GM12875 (cell line): ENCODE data around the gene ACER1.
"Not testable (repeated sequence)": the region's sequence is repeated elsewhere in the genome, so short reads cannot be mapped to it uniquely, and the experiment has no call there.

Experiments used
- H3K4me3 ChIP-seq: one replicate; pipeline ENCODE4 v1.5.1; 2011; ENCODE audit warnings: low read depth, low read length, control low read depth
- CTCF ChIP-seq: IDR thresholded peaks from 2 replicates; pipeline ENCODE4 v1.5.1; 2011; ENCODE audit warnings: low read depth, mild to moderate bottlenecking, control low read depth, inconsistent platforms, low read length, moderate library complexity, borderline replicate concordance; ENCODE audit not compliant: insufficient read depth

ACER1 gene

DNA sequence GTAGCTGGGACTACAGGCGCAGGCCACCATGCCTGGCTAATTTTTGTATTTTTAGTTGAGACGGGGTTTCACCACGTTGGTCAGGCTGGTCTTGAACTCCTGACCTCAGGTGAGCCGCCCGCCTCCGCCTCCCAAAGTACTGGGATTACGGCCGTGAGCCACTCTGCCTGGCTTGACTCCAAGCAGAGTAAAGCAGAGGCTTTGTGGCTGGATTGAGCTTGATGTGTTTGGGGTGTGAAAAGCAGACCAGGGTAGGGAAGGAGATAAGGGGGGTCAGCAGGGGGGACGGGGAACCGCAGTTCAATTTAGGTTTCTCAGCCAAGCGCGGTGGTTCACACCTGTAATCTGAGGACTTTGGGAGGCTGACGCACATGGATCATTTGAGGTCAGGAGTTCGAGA lies 23.8 kb upstream of the ACER1 start:
- TF ChIP-seq CTCF = no peak
- no peak overlapping the region for H3K4me3 ChIP-seq

GRCh38 chr19:6355321-6356040 lies 22.1 kb upstream of the ACER1 start:
- not testable (repeated sequence) for H3K4me3 ChIP-seq

- peak; percentile 19; the same call in 1 of the 2 replicates for TF ChIP-seq CTCF
- H3K4me3 ChIP-seq = no peak overlapping the region
These were observed 20.8 kb upstream of the ACER1 start for GRCh38 chr19:6354098-6354674.

DNA sequence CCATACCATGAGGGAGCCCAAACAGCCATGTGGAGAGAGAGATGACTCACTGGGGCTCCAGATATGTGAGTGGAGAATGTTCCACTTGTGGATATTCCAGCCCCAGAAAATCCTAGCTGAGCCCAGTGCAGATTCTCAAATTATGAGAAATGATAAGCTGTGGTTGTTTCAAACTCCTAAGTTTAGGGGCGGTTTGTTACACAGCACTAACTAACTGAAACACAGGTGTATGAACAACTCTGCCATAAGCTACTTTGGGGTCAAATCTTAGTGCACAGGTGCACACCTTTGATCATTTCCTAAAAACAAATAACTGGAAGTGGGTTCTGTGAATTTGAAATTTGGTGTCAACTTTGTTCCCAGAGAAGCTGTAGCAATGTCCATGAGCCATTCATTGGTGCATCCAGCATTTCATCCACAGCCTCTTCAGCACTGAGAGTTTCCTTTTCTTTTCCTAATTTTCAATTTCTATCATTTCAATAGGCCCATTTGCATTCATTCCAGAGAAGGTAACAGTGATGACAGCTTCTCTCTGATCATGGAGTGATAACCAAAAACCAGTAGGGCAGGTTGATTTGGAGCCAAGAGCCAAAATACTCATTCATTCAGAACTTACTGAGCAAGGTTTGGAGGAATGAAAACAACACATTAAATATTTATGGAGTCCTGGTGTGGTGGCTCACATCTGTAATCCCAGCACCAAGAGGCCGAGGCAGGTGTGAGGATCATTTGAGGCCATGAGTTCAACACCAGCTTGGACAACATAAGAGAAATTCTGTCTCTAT lies 19.2 kb upstream of the ACER1 start:
- TF ChIP-seq CTCF = no peak
- no peak overlapping the region for H3K4me3 ChIP-seq

DNA sequence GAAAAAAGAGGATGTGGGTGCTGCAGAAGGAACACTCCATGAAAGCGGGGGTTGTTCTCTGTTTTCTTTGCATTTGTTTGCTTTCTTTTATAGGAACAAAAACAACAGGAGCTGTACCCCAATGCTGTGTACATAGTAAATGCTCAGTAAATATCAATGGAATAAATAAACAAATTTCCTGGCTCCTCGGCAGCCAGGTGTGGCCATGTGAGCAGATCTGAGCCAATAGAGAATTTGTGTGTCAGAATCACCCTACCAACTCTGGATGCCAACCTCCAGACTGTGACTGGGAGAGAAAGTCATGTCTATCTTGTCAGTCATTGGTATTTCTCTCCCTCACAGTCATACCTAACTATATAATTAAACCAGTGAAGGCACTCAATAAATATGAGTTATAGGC lies 17.3 kb upstream of the ACER1 start:
- TF ChIP-seq CTCF = no peak
- H3K4me3 ChIP-seq = no peak overlapping the region

- not testable (repeated sequence) for H3K4me3 ChIP-seq
These were observed 15.9 kb upstream of the ACER1 start for GRCh38 chr19:6349271-6349670.

DNA sequence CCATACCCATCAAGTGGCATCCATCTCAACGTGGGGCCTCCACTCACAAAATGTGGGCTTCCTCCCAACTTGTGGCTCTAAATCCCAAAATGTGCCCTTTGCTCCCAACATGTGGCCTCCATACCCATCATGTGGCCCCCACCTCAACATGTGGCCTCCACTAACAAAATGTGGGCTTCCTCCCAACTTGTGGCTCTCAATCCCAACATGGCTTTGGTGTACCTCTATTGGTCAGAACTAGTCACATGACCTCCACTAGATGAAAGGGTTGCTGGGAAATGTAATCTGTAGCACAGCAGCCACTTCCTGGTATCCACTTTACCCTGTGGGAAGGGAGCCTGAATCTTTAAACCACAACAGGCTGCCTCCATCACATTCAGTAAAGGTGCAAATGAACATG lies 10.1 kb upstream of the ACER1 start:
- no peak overlapping the region for H3K4me3 ChIP-seq
- no peak for TF ChIP-seq CTCF
